ENCODE measurements around the gene TPH1.

Gene TPH1

GRCh38 chr11:18046116-18046777 lies at the start of gene TPH1:
TSS of gene TPH1 (minus strand) at chr11:18046269. CDS start at chr11:18040762, 5,507 bp downstream.
- Mint-ChIP-seq H3K27ac (no peak within 1 kb of the TSS), H3K27me3 (peaks cover 36% of the 10 kb centered on the region), H3K4me1 (no peaks in the 10 kb centered on the region), H3K36me3 (peaks cover 27% of the 10 kb centered on the region), H3K4me3 (no peak within 1 kb of the TSS), H3K9me3 (peaks cover 9% of the 10 kb centered on the region)
- ATAC-seq: no peak

GRCh38 chr11:18093959-18094358 lies 47.9 kb upstream of the TPH1 start:
- no peak overlapping the region for H3K27ac Mint-ChIP-seq
- no peaks in the 10 kb centered on the region for H3K27me3 Mint-ChIP-seq
- no peak for ATAC-seq
- H3K4me1 Mint-ChIP-seq: no peaks in the 10 kb centered on the region
- H3K9me3 Mint-ChIP-seq: no peaks in the 10 kb centered on the region
- no peak overlapping the region for H3K4me3 Mint-ChIP-seq
- H3K36me3 Mint-ChIP-seq: peaks cover 47% of the 10 kb centered on the region

GRCh38 chr11:18091731-18092130 lies 45.7 kb upstream of the TPH1 start:
- no peak for ATAC-seq
- Mint-ChIP-seq H3K27ac (no peak overlapping the region), H3K9me3 (no peaks in the 10 kb centered on the region), H3K36me3 (peaks cover 60% of the 10 kb centered on the region), H3K4me1 (no peaks in the 10 kb centered on the region), H3K4me3 (no peak overlapping the region), H3K27me3 (no peaks in the 10 kb centered on the region)

- Mint-ChIP-seq H3K36me3 (peaks cover 57% of the 10 kb centered on the region), H3K27me3 (no peaks in the 10 kb centered on the region), H3K9me3 (no peaks in the 10 kb centered on the region), H3K27ac (no peak overlapping the region), H3K4me3 (no peak overlapping the region), H3K4me1 (no peaks in the 10 kb centered on the region)
- no peak for ATAC-seq
Observed at GRCh38 chr11:18088966-18089365, 42.9 kb upstream of the TPH1 start.

- peaks cover 52% of the 10 kb centered on the region for H3K36me3 Mint-ChIP-seq
- no peak overlapping the region for H3K27ac Mint-ChIP-seq
- H3K4me1 Mint-ChIP-seq: no peaks in the 10 kb centered on the region
- H3K4me3 Mint-ChIP-seq: no peak overlapping the region
- ATAC-seq: no peak
- no peaks in the 10 kb centered on the region for H3K9me3 Mint-ChIP-seq
- no peaks in the 10 kb centered on the region for H3K27me3 Mint-ChIP-seq
Observed at GRCh38 chr11:18088366-18088765, 42.3 kb upstream of the TPH1 start.

- H3K27ac Mint-ChIP-seq: no peak overlapping the region
- no peaks in the 10 kb centered on the region for H3K27me3 Mint-ChIP-seq
- no peak overlapping the region for H3K4me3 Mint-ChIP-seq
- no peak for ATAC-seq
- no peaks in the 10 kb centered on the region for H3K4me1 Mint-ChIP-seq
- H3K9me3 Mint-ChIP-seq: no peaks in the 10 kb centered on the region
- peaks cover 44% of the 10 kb centered on the region for H3K36me3 Mint-ChIP-seq
Observed at GRCh38 chr11:18081551-18081950, 35.5 kb upstream of the TPH1 start.

- no peak for ATAC-seq
- Mint-ChIP-seq H3K4me3 (no peak overlapping the region), H3K36me3 (peaks cover 47% of the 10 kb centered on the region), H3K27ac (no peak overlapping the region), H3K27me3 (no peaks in the 10 kb centered on the region), H3K9me3 (no peaks in the 10 kb centered on the region), H3K4me1 (no peaks in the 10 kb centered on the region)
Observed at GRCh38 chr11:18080451-18080850, 34.4 kb upstream of the TPH1 start.

GRCh38 chr11:18078909-18079308 lies 32.8 kb upstream of the TPH1 start:
- no peaks in the 10 kb centered on the region for H3K9me3 Mint-ChIP-seq
- peaks cover 38% of the 10 kb centered on the region for H3K36me3 Mint-ChIP-seq
- no peaks in the 10 kb centered on the region for H3K4me1 Mint-ChIP-seq
- H3K4me3 Mint-ChIP-seq: no peak overlapping the region
- no peaks in the 10 kb centered on the region for H3K27me3 Mint-ChIP-seq
- ATAC-seq: no peak
- no peak overlapping the region for H3K27ac Mint-ChIP-seq

- H3K27ac Mint-ChIP-seq: no peak overlapping the region
- ATAC-seq: no peak
- H3K36me3 Mint-ChIP-seq: peaks cover 33% of the 10 kb centered on the region
- no peak overlapping the region for H3K4me3 Mint-ChIP-seq
- H3K4me1 Mint-ChIP-seq: no peaks in the 10 kb centered on the region
- H3K27me3 Mint-ChIP-seq: no peaks in the 10 kb centered on the region
- no peaks in the 10 kb centered on the region for H3K9me3 Mint-ChIP-seq
Observed at GRCh38 chr11:18075444-18075843, 29.4 kb upstream of the TPH1 start.

- no peak for ATAC-seq
- Mint-ChIP-seq H3K27ac (no peak overlapping the region), H3K36me3 (peaks cover 28% of the 10 kb centered on the region), H3K27me3 (no peaks in the 10 kb centered on the region), H3K4me3 (no peak overlapping the region), H3K9me3 (no peaks in the 10 kb centered on the region), H3K4me1 (no peaks in the 10 kb centered on the region)
Observed at GRCh38 chr11:18071098-18071705, 25.1 kb upstream of the TPH1 start.

GRCh38 chr11:18067372-18067771 lies 21.3 kb upstream of the TPH1 start:
- H3K4me3 Mint-ChIP-seq: no peak overlapping the region
- H3K4me1 Mint-ChIP-seq: no peaks in the 10 kb centered on the region
- no peaks in the 10 kb centered on the region for H3K9me3 Mint-ChIP-seq
- no peak for ATAC-seq
- no peak overlapping the region for H3K27ac Mint-ChIP-seq
- peaks cover 12% of the 10 kb centered on the region for H3K36me3 Mint-ChIP-seq
- H3K27me3 Mint-ChIP-seq: no peaks in the 10 kb centered on the region

GRCh38 chr11:18066626-18067025 lies 20.6 kb upstream of the TPH1 start:
- Mint-ChIP-seq H3K36me3 (peaks cover 12% of the 10 kb centered on the region), H3K27ac (no peak overlapping the region), H3K27me3 (no peaks in the 10 kb centered on the region), H3K4me1 (no peaks in the 10 kb centered on the region), H3K9me3 (no peaks in the 10 kb centered on the region), H3K4me3 (no peak overlapping the region)
- ATAC-seq: no peak

GRCh38 chr11:18065572-18065971 lies 19.5 kb upstream of the TPH1 start:
- Mint-ChIP-seq H3K4me3 (no peak overlapping the region), H3K9me3 (no peaks in the 10 kb centered on the region), H3K4me1 (no peaks in the 10 kb centered on the region), H3K27ac (no peak overlapping the region), H3K36me3 (peaks cover 12% of the 10 kb centered on the region), H3K27me3 (no peaks in the 10 kb centered on the region)
- ATAC-seq: no peak

- no peaks in the 10 kb centered on the region for H3K27me3 Mint-ChIP-seq
- no peaks in the 10 kb centered on the region for H3K9me3 Mint-ChIP-seq
- no peak overlapping the region for H3K4me3 Mint-ChIP-seq
- no peak overlapping the region for H3K27ac Mint-ChIP-seq
- H3K36me3 Mint-ChIP-seq: peaks cover 12% of the 10 kb centered on the region
- ATAC-seq: no peak
- no peaks in the 10 kb centered on the region for H3K4me1 Mint-ChIP-seq
Observed at GRCh38 chr11:18064450-18065054, 18.5 kb upstream of the TPH1 start.

- no peak overlapping the region for H3K27ac Mint-ChIP-seq
- no peaks in the 10 kb centered on the region for H3K4me1 Mint-ChIP-seq
- peaks cover 12% of the 10 kb centered on the region for H3K36me3 Mint-ChIP-seq
- H3K4me3 Mint-ChIP-seq: no peak overlapping the region
- no peaks in the 10 kb centered on the region for H3K27me3 Mint-ChIP-seq
- no peaks in the 10 kb centered on the region for H3K9me3 Mint-ChIP-seq
- ATAC-seq: no peak
Observed at GRCh38 chr11:18063862-18064434, 17.9 kb upstream of the TPH1 start.

GRCh38 chr11:18063125-18063524 lies 17.1 kb upstream of the TPH1 start:
- H3K4me3 Mint-ChIP-seq: no peak overlapping the region
- no peak for ATAC-seq
- H3K36me3 Mint-ChIP-seq: peaks cover 7% of the 10 kb centered on the region
- no peaks in the 10 kb centered on the region for H3K4me1 Mint-ChIP-seq
- H3K9me3 Mint-ChIP-seq: no peaks in the 10 kb centered on the region
- H3K27me3 Mint-ChIP-seq: no peaks in the 10 kb centered on the region
- no peak overlapping the region for H3K27ac Mint-ChIP-seq
